Breast epithelium (tissue), 3 donors: ENCODE data around the gene SCAF4.

Experiments
- POLR2A ChIP-seq: fragments of 450-650 bp; IDR thresholded peaks from one replicate; pipeline ENCODE4 v1.6.1; 2016; ENCODE audit warnings: antibody characterized with exemption, mild to moderate bottlenecking, moderate library complexity
- POLR2AphosphoS5 ChIP-seq, 3 donors: sonication (generic); formaldehyde crosslinking; IDR thresholded peaks; one replicate each; pipeline ENCODE4 v1.6.1; 2017; ENCODE audit warnings: antibody characterized with exemption in 3 of 3
- TF ChIP-seq, protein P1 (sequence below), 3 donors: fragments of 450-650 bp; IDR thresholded peaks; one replicate each; pipeline ENCODE4 v1.5.1; 2016 to 2017; ENCODE audit warnings: antibody characterized with exemption in 3 of 3, mild to moderate bottlenecking in 3 of 3, moderate library complexity in 3 of 3

DNA sequence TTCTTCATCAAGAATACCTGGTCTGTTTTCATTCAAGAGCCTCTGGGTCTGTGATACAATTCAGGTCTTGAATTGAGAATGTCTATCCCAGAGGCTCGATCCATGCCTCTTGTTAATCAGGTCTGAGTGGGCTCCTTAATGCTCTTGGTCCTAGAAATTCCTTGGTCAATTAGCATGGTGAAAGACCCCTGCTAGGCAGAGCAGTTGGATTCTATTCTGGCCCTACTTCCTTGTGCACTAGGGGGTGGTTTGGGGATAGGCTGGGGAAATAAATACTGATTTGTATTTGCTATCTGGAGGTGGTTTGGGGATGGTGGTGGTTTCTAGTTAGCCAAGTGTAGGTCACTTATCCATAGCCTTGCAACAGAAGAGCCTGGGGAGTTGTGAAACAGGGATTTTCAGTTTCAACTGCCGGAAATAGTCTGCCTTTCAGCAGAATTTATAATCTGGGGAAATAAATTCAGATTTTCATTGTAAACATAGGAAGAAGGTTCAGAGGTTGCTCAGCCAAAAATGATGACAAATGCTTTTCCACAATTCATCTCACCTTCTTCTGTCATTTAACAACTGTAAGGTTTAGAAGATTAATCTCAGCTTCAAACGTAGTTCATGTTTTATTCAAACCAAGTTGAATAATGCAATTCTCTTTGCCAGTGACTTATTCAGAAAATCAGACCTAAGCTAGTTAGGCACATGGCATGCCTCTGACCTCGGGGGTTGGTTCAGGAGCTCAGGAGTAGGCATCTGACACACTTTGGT lies 22.2 kb upstream of the SCAF4 start:
- TF ChIP-seq, protein P1, sequence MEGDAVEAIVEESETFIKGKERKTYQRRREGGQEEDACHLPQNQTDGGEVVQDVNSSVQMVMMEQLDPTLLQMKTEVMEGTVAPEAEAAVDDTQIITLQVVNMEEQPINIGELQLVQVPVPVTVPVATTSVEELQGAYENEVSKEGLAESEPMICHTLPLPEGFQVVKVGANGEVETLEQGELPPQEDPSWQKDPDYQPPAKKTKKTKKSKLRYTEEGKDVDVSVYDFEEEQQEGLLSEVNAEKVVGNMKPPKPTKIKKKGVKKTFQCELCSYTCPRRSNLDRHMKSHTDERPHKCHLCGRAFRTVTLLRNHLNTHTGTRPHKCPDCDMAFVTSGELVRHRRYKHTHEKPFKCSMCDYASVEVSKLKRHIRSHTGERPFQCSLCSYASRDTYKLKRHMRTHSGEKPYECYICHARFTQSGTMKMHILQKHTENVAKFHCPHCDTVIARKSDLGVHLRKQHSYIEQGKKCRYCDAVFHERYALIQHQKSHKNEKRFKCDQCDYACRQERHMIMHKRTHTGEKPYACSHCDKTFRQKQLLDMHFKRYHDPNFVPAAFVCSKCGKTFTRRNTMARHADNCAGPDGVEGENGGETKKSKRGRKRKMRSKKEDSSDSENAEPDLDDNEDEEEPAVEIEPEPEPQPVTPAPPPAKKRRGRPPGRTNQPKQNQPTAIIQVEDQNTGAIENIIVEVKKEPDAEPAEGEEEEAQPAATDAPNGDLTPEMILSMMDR (IDR thresholded peaks at IDR 0.05): no peak
- no peak for TF ChIP-seq POLR2A
- TF ChIP-seq POLR2AphosphoS5 (IDR thresholded peaks at IDR 0.05): no peak
